ENCODE measurements around the gene RTEL1.

GRCh38 chr20:63617876-63618265, 40.2 kb upstream of the RTEL1 start:
- no peak for TF ChIP-seq ZNF560 (tag by site-specific recombination; IDR thresholded peaks at IDR 0.05; ENCODE audit: borderline replicate concordance)
- no peak for TF ChIP-seq CTCF (tag by site-specific recombination; IDR thresholded peaks at IDR 0.05)
- no peak for TF ChIP-seq ZBTB8A (tag by site-specific recombination; IDR thresholded peaks at IDR 0.05)
- no peak for TF ChIP-seq ZNF416 (tag by site-specific recombination; IDR thresholded peaks at IDR 0.05)
- TF ChIP-seq ZNF274 (IDR thresholded peaks at IDR 0.05; ENCODE audit: low read length), result no peak
- no peak for TF ChIP-seq ZNF274 (tag by site-specific recombination; IDR thresholded peaks at IDR 0.05; ENCODE audit: borderline replicate concordance)
- TF ChIP-seq ZNF280D (tag by site-specific recombination; IDR thresholded peaks at IDR 0.05), result no peak
- no peak for TF ChIP-seq ZNF202 (tag by site-specific recombination; IDR thresholded peaks at IDR 0.05; ENCODE audit: borderline replicate concordance)
- TF ChIP-seq PRDM10 (tag by site-specific recombination; IDR thresholded peaks at IDR 0.05), result no peak
- no peak for TF ChIP-seq ZNF792 (tag by site-specific recombination; IDR thresholded peaks at IDR 0.05)
- TF ChIP-seq MEIS1 (CRISPR knock-in tag; IDR thresholded peaks at IDR 0.05; ENCODE audit: borderline replicate concordance), result no peak
- no peak for TF ChIP-seq ZNF777 (tag by site-specific recombination; IDR thresholded peaks at IDR 0.05; ENCODE audit: borderline replicate concordance)
- TF ChIP-seq REST (tag by site-specific recombination; IDR thresholded peaks at IDR 0.05), result no peak
- no peak for TF ChIP-seq ATF2 (tag by site-specific recombination; IDR thresholded peaks at IDR 0.05; ENCODE audit: low read depth)

Data from HEK293 (cell line).